ENCODE results near the gene MPC1L. TPM values are rescaled to one million over a fixed set of nuclear protein-coding genes. Genes with fewer than 3 reads are reported as not detected.
A peak's percentile ranks its signal among the peaks of the same experiment; 100 is the strongest.

The MPC1L gene
- total and polyA plus RNA-seq, 9 of the 15 experiments (the other 6 are each of a cell fraction or from before 2014, with no cell fraction given) = not detected

DNA sequence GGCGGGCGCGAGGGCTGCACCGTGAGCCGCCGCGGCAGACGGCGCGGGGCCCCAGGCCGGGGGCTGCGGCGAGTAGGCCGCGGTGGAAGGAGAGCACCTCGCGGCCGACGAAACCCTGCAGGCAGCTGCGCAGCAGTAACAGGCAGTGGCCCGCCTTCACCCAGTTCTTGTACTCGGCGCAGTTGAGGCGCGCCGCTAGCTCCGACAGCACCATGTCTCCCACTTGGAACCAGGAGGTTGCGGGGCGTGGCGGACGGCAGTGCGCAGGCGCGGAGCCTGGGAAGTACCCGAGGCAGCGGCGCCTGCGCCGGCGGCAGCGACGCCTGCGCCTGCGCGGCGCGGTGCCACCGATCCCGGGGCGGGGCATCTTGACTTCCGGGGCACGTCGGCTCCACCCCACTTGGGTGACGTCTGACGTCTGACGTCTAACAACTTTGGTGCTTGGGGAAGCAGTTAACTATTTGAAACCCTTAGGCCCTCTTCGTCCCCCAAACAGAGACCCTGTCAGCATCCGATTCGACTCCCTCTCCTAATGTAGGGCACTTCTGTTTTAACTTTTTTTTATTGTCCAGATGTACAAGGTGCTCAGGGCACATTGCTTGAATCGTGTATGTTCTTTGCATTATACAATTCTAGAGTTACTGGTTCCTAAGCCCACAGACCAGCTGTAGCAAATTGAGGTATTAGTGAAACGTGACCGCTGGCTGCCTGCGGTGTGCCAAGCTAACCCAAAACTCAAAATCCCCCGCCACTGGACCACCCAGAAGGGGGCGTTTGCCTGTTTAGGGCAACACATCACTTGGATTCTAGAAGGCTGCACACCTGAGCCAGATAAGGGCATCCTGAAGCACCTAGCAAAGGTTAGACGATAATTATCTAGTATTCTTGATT lies 24.3 kb downstream of the MPC1L start, which contains the start of gene CXorf38 (continued):
- TF ChIP-seq, protein P1, sequence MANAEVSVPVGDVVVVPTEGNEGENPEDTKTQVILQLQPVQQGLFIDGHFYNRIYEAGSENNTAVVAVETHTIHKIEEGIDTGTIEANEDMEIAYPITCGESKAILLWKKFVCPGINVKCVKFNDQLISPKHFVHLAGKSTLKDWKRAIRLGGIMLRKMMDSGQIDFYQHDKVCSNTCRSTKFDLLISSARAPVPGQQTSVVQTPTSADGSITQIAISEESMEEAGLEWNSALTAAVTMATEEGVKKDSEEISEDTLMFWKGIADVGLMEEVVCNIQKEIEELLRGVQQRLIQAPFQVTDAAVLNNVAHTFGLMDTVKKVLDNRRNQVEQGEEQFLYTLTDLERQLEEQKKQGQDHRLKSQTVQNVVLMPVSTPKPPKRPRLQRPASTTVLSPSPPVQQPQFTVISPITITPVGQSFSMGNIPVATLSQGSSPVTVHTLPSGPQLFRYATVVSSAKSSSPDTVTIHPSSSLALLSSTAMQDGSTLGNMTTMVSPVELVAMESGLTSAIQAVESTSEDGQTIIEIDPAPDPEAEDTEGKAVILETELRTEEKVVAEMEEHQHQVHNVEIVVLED (CRISPR knock-in tag; IDR thresholded peaks at IDR 0.05) = peak; percentile 78
- TF ChIP-seq SIN3A (IDR thresholded peaks at IDR 0.05; ENCODE audit: borderline replicate concordance in 2 of 2, control insufficient read depth in 1 of 2, low read depth in 2 of 2, low read length in 2 of 2) (peak in 1 of 2 experiments; percentile 49; a peak in 1 of 4 replicates), SREBF1 (IDR thresholded peaks at IDR 0.05; ENCODE audit: borderline replicate concordance, low read depth, low read length) (peak; percentile 73; the same call in 1 of the 2 replicates), LCOR (CRISPR knock-in tag; IDR thresholded peaks at IDR 0.05) (no peak), RAD21 (CRISPR knock-in tag; conservative IDR thresholded peaks at IDR 0.05 in 1 of 2, IDR thresholded peaks at IDR 0.05 in 1 of 2) (no peak), ERF (CRISPR knock-in tag; IDR thresholded peaks at IDR 0.05) (0 out of 2 replicates have a peak, but pooled peaks have one; percentile 16), ZNF699 (CRISPR knock-in tag; IDR thresholded peaks at IDR 0.05; ENCODE audit: insufficient replicate concordance) (no peak), RBM39 (optimal IDR thresholded peaks at IDR 0.05; ENCODE audit: low read depth, low read length) (no peak), ZNF778 (CRISPR knock-in tag; IDR thresholded peaks at IDR 0.05) (no peak), ATF1 (CRISPR knock-in tag; IDR thresholded peaks at IDR 0.05) (no peak), ATF1 (tag; IDR thresholded peaks at IDR 0.05) (peak; percentile 89), SAP30 (IDR thresholded peaks at IDR 0.05; ENCODE audit: borderline replicate concordance, insufficient read depth, low read depth, low read length, poor library complexity, severe bottlenecking) (peak; percentile 53), ZC3H4 (CRISPR knock-in tag; IDR thresholded peaks at IDR 0.05; ENCODE audit: borderline replicate concordance) (no peak)
- TF ChIP-seq, protein P2, sequence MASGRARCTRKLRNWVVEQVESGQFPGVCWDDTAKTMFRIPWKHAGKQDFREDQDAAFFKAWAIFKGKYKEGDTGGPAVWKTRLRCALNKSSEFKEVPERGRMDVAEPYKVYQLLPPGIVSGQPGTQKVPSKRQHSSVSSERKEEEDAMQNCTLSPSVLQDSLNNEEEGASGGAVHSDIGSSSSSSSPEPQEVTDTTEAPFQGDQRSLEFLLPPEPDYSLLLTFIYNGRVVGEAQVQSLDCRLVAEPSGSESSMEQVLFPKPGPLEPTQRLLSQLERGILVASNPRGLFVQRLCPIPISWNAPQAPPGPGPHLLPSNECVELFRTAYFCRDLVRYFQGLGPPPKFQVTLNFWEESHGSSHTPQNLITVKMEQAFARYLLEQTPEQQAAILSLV (tag; IDR thresholded peaks at IDR 0.05) = no peak
- TF ChIP-seq, protein P3, sequence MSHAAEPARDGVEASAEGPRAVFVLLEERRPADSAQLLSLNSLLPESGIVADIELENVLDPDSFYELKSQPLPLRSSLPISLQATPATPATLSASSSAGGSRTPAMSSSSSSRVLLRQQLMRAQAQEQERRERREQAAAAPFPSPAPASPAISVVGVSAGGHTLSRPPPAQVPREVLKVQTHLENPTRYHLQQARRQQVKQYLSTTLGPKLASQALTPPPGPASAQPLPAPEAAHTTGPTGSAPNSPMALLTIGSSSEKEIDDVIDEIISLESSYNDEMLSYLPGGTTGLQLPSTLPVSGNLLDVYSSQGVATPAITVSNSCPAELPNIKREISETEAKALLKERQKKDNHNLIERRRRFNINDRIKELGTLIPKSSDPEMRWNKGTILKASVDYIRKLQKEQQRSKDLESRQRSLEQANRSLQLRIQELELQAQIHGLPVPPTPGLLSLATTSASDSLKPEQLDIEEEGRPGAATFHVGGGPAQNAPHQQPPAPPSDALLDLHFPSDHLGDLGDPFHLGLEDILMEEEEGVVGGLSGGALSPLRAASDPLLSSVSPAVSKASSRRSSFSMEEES (CRISPR knock-in tag; IDR thresholded peaks at IDR 0.05) = no peak
- TF ChIP-seq, protein P4, sequence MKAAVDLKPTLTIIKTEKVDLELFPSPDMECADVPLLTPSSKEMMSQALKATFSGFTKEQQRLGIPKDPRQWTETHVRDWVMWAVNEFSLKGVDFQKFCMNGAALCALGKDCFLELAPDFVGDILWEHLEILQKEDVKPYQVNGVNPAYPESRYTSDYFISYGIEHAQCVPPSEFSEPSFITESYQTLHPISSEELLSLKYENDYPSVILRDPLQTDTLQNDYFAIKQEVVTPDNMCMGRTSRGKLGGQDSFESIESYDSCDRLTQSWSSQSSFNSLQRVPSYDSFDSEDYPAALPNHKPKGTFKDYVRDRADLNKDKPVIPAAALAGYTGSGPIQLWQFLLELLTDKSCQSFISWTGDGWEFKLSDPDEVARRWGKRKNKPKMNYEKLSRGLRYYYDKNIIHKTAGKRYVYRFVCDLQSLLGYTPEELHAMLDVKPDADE (conservative IDR thresholded peaks at IDR 0.05; ENCODE audit: control insufficient read depth, low read depth, low read length) = 0 out of 2 replicates have a peak, but pooled peaks have one; percentile 60
- TF ChIP-seq, protein P5, sequence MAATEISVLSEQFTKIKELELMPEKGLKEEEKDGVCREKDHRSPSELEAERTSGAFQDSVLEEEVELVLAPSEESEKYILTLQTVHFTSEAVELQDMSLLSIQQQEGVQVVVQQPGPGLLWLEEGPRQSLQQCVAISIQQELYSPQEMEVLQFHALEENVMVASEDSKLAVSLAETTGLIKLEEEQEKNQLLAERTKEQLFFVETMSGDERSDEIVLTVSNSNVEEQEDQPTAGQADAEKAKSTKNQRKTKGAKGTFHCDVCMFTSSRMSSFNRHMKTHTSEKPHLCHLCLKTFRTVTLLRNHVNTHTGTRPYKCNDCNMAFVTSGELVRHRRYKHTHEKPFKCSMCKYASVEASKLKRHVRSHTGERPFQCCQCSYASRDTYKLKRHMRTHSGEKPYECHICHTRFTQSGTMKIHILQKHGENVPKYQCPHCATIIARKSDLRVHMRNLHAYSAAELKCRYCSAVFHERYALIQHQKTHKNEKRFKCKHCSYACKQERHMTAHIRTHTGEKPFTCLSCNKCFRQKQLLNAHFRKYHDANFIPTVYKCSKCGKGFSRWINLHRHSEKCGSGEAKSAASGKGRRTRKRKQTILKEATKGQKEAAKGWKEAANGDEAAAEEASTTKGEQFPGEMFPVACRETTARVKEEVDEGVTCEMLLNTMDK (IDR thresholded peaks at IDR 0.05; ENCODE audit: borderline replicate concordance, insufficient read depth, low read depth, low read length, poor library complexity, severe bottlenecking) = peak; percentile 45
